ENCODE results near the gene PDZRN4.
A peak's percentile ranks its signal among the peaks of the same experiment; 100 is the strongest.
"Not testable (repeated sequence)": the region's sequence is repeated elsewhere in the genome, so short reads cannot be mapped to it uniquely, and the experiment has no call there.

The PDZRN4 gene

GRCh38 chr12:41188058-41188840 lies at the start of gene PDZRN4:
Gene PDZRN4 (plus strand): TSS chr12:41188320.
- DNase-seq (ENCODE audit: low spot score): no peak

GRCh38 chr12:41140117-41140516 lies 48.0 kb upstream of the PDZRN4 start:
- no peak for DNase-seq (ENCODE audit: low spot score)

GRCh38 chr12:41141104-41141503 lies 47.0 kb upstream of the PDZRN4 start:
- DNase-seq (ENCODE audit: low spot score): no peak

- no peak for DNase-seq (ENCODE audit: low spot score)
Observed at GRCh38 chr12:41142376-41142775, 45.7 kb upstream of the PDZRN4 start.

GRCh38 chr12:41151793-41152192 lies 36.3 kb upstream of the PDZRN4 start:
- DNase-seq (ENCODE audit: low spot score): no peak

- no peak for DNase-seq (ENCODE audit: low spot score)
Observed at GRCh38 chr12:41162461-41162860, 25.7 kb upstream of the PDZRN4 start.

- DNase-seq (ENCODE audit: low spot score): no peak
Observed at GRCh38 chr12:41167701-41168100, 20.4 kb upstream of the PDZRN4 start.

GRCh38 chr12:41174602-41175001 lies 13.5 kb upstream of the PDZRN4 start:
- no peak for DNase-seq (ENCODE audit: low spot score)

- not testable (repeated sequence) for DNase-seq (ENCODE audit: low spot score)
Observed at GRCh38 chr12:41179507-41179906, 8.6 kb upstream of the PDZRN4 start.

GRCh38 chr12:41184864-41185263 lies 3.3 kb upstream of the PDZRN4 start:
- DNase-seq (ENCODE audit: low spot score): no peak

GRCh38 chr12:41186026-41186425 lies 2.1 kb upstream of the PDZRN4 start:
- no peak for DNase-seq (ENCODE audit: low spot score)

- no peak for DNase-seq (ENCODE audit: low spot score)
Observed at GRCh38 chr12:41188841-41189394, 798 bp downstream of the PDZRN4 start.

- DNase-seq (ENCODE audit: low spot score): no peak
Observed at GRCh38 chr12:41189395-41190251, 1.5 kb downstream of the PDZRN4 start.

GRCh38 chr12:41190338-41190737 lies 2.2 kb downstream of the PDZRN4 start:
- peak; percentile 10 for DNase-seq (ENCODE audit: low spot score)

- DNase-seq (ENCODE audit: low spot score): not testable (repeated sequence)
Observed at GRCh38 chr12:41191549-41191948, 3.4 kb downstream of the PDZRN4 start.

- DNase-seq (ENCODE audit: low spot score): no peak
Observed at GRCh38 chr12:41193311-41193710, 5.2 kb downstream of the PDZRN4 start.

GRCh38 chr12:41202051-41202450 lies 13.9 kb downstream of the PDZRN4 start:
- DNase-seq (ENCODE audit: low spot score): no peak

GRCh38 chr12:41205070-41205709 lies 17.1 kb downstream of the PDZRN4 start:
- DNase-seq (ENCODE audit: low spot score): peak; percentile 2

GRCh38 chr12:41206298-41206697 lies 18.2 kb downstream of the PDZRN4 start:
- DNase-seq (ENCODE audit: low spot score): no peak

- no peak for DNase-seq (ENCODE audit: low spot score)
Observed at GRCh38 chr12:41211448-41211847, 23.3 kb downstream of the PDZRN4 start.

GRCh38 chr12:41212625-41213024 lies 24.5 kb downstream of the PDZRN4 start:
- no peak for DNase-seq (ENCODE audit: low spot score)

- no peak for DNase-seq (ENCODE audit: low spot score)
Observed at GRCh38 chr12:41213107-41213506, 25.0 kb downstream of the PDZRN4 start.

Measured in NAMALWA (cell line).